ENCODE results near the gene MAN1B1.

Gene MAN1B1

DNA sequence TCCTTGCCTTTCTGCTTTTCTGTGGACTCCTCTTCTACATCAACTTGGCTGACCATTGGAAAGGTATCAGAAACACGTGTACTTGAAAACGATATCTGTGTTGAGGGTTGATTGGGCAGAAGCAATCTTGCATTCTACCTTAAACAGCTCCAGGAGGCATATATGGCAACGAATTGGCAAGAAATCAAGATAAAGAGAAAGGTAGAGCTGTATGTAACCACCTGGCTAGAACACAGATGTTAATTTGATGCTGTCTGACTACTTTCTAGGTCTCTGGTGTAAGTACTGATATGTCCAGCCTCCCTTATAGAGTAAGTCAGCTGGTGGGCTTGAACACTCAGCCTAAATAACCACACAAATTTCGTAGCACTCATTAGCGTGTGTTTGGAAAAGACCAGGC, 1.3 kb downstream of the MAN1B1 start:
- DNase-seq = no peak

DNA sequence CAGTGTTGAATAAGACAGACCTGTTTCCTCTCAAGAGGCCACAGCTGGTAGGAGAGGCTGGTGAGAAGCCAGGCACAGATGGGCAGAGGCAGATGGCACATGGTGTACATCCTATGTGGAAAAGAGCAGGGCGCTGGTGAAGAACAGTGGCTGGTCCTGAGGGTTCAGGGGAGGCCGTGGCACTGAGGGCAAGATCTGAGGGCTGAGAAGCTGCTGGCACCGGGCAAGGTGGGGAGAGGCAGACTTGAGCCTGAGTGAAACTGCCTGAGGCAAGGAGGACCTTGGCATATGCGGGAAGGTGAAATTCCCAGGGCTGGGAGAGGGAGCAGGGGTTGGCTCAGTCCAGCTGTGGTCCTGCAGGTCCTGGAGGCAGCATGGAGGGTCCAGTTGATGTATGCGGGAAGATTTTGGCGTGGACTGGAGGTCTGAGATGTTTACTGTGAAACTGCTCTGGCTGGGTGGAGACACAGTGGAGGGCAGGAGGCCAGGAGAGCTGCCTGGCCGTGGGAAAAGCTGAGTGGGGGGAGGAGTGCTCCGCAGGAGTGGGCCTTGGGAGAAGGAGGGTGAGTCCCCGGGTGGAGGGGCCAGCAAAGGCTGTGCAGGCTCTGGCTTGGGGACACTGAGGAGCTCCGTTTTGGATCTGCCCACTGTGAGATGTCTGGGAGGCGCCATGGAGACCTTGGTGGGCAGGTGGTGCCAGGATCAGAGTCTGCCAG, 2.6 kb downstream of the MAN1B1 start:
- DNase-seq = no peak

DNA sequence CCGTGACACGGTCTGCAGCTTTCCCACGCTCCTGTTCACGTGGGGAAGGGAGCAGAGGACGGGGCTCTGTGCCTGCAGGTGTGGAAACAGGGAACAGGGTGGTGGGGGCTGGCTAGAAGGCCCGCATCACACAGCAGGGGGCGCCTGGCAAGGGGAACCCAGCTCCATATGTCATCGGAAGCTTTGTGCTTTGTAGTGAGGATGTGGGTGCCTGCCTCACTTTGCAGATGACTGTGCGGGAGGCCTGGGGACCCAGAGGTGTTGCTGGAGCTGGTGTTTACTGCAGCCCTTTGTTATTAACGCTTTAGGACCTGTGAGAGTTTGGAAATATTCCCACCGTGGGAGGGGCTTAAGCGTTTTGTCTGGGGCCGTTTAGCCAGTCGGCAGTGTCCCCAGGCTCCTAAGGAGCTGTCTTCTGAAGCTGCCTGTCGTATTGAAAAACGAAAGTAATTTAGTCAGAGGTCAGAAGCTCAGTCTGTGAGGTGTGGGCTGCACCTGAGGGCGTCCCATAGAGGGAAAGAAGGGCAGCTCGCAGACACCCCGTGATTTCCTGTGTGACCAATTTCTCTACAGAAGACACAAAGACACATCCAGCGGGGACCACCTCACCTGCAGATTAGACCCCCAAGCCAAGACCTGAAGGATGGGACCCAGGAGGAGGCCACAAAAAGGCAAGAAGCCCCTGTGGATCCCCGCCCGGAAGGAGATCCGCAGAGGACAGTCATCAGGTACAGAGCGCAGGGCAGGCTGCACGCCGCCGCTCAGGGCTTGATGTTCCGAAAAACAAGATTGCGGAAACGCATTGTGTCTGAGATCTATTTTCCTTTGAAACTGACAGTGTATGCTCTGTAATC, 9.1 kb downstream of the MAN1B1 start:
- peak; percentile 87 for DNase-seq

DNA sequence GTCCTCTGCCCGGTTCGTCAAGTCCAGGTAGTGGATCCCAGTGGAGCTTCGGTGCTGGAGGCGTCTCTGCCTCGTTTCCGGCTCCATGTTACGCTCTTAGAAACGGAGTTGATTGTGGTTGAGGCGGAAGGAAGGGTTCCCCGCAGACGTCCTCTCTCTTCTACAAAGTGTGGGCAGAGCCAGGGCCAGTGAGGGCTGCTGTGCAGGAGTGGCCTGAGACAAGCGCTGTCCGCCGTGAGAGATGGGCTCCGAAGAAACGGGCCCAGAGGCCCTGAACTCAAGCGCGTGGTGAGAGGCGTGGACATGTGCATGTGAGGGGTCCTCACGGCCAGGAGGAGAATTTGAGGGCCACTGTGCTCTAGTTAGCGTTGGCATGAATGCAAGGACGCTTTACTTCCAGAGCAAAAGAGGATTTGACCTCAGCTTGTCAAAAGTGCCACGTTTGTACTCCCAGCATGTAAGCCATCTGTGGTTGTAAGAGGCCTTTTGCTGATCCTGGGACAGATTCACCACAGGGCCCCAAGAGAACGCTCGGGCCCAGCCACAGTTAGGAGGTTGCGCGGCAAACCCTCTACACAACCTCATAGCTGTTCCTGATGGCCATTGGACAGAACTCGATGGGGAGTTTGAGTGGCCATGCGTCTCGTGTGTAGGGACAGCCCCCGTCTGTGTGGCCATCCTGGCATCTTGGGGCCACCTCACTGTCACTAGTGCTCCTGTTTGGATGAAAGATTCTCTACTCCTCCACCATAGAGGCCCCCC, 10.2 kb downstream of the MAN1B1 start:
- no peak for DNase-seq

DNA sequence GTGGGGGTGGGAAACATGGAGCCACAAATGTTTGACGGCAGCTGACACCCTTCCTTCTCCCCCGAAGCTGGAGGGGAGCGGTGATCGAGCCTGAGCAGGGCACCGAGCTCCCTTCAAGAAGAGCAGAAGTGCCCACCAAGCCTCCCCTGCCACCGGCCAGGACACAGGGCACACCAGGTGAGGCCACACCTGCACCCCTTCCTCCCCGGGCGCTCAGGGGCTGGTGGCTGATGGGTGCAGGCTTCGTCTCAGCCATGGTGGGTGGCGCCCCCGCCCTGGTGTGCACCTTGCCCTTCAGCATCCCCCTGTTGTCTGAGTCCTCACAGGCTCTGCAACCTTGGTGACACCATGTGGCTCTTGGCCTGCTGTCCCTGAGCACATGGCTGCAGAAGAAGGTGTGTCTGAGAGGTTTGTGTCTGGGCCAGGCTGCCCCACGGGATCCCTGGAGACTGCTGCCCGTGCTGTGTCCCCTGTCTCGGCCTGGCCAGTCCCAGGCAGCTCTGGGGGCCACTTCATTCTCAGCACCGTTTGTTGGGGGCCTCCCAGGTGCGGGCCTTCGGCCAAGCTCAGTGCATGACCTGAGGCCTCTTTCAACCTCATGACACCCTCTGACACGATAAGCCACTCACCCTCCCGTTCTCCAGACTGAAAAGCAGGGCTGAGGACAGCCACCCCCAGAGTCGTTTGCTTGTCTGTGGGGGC, 11.1 kb downstream of the MAN1B1 start:
- no peak for DNase-seq

DNA sequence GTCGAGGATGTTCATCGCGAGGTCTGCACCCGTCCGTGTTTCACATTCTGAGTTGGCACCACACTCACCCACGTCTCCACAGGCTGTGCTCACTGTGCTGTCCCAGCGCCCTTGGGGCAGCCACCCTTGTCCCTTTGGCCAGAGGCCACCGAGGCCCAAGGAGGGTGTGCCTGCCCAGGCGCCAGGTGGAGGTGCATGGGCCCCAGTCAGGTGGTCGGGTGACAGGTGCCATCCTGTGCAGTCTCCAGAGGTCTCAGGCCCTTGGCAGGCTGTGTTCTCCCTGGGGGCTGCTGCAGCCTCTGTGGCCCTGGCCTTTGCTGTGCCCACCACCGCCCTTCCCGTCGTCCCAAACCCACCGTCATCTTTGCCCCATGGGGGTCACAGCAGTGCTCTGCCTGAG, 12.4 kb downstream of the MAN1B1 start:
- DNase-seq = no peak

DNA sequence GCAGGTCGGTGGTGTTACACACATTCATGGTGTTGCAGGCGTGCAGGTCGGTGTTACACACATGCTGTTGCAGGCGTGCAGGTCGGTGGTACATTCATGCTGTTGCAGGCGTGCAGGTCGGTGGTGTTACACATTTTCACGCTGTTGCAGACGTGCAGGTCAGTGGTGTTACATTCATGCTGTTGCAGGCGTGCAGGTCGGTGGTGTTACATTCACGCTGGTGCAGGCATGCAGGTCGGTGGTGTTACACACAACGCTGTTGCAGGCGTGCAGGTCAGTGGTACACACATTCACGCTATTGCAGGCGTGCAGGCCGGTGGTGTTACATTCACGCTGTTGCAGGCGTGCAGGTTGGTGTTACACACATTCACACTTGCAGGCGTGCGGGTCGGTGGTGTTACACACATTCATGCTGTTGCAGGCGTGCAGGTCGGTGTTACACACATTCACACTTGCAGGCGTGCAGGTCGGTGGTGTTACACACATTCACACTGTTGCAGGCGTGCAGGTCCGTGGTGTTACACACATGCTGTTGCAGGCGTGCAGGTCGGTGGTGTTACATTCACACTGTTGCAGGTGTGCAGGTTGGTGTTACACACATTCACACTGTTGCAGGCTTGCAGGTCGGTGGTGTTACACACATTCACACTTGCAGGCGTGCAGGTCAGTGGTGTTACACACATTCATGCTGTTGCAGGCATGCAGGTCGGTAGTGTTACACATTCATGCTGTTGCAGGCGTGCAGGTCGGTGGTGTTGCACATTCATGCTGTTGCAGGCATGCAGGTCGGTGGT, 16.6 kb downstream of the MAN1B1 start:
- no peak for DNase-seq

DNA sequence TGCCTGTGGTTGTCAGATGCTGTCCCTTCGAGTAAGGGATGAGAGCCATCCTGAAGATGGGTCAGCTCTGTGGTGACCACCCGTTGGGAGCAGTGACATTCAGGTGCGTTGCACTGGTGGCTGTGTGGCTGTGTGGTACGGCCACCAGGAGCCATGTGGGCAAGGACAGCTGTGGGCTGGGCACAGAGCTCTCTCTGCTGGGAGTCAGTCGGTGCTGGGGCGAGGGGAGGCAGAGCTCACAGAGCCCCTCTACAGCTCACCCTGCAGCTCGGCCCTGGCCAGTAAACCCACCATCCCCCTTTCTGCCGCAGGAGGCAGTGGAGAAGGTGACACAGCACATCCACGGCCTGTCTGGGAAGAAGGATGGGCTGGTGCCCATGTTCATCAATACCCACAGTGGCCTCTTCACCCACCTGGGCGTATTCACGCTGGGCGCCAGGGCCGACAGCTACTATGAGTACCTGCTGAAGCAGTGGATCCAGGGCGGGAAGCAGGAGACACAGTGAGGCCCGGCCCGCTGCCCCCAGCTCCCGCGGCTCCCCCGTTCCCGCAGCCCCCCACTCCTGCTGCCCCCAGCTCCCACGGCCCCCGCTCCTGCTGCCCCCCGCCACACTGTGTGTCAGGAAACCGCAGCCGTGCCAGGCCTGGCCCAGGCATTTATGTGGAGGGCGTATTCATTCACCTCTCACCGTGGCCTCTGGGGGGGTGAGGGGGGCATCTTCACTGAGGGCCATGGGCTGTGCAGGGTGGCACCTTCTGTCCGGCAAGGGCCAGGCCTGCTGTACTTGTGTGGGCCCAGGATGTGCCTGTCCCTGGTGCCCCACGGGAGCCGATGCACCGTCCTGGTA, 19.3 kb downstream of the MAN1B1 start:
- DNase-seq = no peak

DNA sequence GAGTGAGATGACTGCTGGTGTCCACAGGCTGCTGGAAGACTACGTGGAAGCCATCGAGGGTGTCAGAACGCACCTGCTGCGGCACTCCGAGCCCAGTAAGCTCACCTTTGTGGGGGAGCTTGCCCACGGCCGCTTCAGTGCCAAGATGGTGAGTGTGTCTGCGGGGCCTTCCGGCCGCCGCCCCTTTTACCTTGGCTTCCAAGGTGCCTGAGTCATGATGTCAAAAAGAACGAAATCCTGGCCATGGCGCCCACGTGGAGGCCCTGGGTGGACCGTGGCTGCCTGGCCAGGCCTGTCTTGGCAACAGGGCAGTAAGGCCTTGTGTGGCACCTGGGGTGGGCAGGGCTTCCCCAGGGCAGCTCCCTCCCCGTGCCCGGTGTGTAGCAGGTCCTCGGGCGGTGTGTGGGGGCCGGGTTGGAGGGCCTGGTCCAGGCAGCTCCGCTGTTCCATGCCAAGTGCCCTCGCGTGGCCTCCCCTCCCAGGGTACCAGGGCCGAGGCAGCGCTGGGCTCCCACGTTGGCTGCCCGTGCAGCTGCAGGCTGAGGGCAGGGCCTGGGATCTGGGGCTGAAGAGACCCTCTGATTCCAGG, 20.0 kb downstream of the MAN1B1 start:
- no peak for DNase-seq

DNA sequence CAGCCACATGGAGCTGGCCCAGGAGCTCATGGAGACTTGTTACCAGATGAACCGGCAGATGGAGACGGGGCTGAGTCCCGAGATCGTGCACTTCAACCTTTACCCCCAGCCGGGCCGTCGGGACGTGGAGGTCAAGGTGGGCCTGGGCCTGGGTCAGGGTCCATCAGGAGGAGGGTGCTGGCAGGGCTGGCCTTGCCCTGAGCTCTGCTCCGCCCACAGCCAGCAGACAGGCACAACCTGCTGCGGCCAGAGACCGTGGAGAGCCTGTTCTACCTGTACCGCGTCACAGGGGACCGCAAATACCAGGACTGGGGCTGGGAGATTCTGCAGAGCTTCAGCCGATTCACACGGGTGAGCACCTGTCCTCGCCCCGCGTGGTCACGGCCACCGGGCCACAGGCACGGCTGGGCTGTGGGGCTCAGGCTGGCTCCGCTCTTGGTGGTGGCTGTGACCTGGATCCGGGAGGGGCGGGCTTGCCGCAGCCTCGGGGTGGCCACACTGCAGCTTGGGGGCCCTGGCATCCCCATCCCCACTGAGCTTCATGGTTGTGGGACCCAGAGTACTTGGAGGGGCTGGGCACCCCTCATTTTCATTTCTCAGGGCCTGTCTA, 20.6 kb downstream of the MAN1B1 start:
- DNase-seq = no peak

DNA sequence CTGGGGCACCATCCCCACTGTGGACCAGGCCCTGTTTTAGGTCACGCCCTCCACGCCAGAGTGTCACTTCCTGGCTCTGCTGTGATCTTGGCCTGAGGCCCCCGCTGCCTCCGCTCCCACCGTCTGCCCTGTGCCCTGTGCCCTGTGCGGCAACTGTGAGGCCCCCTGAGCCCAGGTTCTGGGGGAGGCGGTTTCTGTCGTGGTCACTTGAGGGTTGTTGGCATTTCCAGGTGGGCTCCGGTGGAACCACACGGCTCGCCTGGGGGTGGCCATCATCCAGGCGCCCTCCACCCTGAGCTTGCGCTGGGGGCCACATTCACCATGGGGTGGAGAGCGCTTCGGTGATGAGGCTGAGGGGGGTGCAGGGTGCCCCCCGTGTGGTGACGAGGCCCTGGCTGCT, 21.2 kb downstream of the MAN1B1 start:
- DNase-seq = no peak

DNA sequence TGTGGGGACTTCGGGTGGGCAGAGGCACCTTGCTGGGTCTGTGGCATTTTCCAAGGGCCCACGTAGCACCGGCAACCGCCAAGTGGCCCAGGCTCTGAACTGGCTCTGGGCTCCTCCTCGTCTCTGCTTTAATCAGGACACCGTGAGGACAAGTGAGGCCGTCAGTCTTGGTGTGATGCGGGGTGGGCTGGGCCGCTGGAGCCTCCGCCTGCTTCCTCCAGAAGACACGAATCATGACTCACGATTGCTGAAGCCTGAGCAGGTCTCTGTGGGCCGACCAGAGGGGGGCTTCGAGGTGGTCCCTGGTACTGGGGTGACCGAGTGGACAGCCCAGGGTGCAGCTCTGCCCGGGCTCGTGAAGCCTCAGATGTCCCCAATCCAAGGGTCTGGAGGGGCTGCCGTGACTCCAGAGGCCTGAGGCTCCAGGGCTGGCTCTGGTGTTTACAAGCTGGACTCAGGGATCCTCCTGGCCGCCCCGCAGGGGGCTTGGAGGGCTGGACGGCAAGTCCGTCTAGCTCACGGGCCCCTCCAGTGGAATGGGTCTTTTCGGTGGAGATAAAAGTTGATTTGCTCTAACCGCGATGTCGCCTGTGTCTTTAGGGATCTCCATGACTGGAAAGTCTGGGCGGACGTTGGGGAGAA, 21.9 kb downstream of the MAN1B1 start:
- no peak for DNase-seq

DNA sequence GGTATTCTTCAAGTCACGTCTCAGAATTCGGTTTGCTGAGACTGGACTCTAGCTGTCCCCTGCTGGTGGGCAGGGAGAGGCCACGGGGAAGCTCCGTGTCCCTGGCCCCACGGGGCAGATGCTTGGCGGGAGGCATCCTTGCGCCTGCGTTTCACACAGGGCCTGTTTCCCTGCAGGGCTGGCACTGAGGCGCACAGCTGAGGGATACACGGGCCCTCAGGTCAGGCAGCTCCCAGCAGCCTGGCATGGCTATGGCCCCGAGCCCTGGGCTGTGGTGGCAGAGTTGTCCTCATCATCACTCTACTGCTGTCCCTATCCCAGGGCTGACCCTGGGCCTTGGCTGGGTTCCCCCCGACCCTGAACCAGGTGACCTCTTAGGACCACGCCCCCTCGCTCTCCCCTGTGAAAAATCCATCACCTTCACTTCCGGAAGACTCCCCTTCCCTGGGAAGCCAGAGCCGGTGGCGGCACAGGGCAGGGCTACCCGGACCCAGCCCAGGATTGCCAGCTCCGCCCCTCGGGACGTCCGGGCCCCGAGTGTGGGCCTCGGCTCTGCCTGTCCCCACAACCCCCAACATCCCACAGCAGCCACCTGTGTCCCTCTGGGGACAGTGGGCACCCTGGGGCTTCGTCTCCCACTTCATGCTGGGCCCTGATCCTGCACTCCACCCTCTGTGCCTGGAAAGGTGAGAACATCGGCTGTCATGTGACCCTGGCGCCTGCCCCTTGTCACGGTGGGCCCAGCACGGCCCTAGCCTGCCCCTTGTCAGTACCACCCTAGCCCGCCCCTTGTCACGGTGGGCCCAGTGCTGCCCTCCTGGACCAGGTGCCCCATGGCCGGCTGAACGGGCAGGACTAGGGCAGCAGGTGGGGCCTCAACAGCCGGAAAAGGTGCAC, 22.7 kb downstream of the MAN1B1 start:
- DNase-seq = no peak

DNA sequence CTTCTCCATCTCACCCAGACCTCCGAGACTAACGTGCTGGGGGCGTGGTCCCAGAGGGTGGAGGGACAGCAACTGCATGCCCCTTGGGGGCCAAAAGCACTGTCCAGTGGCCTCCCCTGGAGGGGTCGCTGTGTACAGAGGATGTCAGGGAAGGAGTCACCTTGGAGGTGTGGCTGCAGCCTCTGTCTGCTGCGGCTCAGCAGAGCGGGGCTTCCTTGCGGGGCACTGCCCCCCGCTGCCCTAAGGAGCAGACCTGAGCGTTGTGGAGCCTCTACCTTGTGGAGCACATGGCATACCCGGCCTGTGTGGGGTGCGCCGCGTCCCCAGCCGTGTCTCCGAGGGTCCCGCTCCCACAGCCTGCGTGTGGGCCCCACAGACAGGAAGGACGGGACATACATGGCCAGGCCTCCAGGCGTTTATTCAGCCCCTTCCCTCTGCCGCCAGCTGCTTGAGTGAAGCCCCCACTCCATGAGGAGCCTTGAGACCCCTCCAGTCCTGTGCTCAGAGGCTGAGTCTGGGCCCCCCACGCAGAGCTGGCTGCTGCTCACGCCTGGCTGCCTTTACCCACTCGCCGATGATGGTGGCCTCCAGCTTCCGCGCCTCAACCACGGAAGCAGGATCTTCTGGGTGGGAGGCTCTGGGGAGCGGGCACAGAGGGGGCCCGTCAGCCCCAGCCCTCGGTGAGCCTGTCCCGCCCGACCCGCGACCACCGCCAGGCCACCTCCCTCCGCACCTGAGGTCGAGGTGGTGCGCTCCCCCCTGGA, 23.5 kb downstream of the MAN1B1 start:
- no peak for DNase-seq

DNA sequence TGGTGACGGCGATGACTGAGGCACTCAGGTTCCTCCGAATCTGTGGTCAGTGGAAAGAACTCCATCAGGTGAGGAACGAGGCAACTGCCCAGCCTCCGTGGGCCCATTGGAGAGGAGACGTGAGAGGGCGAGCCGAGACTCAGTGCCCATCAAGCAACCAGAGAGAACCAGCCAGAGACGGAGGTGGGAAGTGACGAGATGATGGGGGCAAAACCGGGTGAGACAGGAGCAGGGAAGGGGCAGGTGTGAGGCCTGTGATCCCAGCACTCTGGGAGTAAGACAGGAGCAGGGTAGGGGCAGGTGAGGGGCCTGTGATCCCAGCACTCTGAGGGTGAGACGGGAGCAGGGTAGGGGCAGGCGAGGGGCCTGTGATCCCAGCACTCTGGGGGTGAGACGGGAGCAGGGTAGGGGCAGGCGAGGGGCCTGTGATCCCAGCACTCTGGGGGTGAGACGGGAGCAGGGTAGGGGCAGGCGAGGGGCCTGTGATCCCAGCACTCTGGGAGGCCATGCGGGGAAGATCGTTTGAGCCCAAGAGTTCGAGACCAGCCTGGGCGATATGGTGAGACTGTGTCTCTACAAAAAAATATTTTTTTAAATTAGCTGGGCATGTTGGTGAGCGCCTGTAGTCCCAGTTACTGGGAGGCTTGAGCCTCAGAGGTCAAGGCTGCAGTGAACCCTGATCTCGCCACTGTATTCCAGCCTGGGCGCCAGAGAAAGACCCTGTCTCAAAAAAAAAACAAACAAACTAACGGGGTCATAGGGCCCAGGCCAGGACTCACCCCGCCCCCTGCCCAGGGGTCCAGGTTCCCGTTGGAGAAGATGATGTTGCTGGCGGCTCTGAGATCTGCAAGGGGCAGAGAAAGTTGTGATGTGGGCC, 24.4 kb downstream of the MAN1B1 start:
- DNase-seq = no peak

DNA sequence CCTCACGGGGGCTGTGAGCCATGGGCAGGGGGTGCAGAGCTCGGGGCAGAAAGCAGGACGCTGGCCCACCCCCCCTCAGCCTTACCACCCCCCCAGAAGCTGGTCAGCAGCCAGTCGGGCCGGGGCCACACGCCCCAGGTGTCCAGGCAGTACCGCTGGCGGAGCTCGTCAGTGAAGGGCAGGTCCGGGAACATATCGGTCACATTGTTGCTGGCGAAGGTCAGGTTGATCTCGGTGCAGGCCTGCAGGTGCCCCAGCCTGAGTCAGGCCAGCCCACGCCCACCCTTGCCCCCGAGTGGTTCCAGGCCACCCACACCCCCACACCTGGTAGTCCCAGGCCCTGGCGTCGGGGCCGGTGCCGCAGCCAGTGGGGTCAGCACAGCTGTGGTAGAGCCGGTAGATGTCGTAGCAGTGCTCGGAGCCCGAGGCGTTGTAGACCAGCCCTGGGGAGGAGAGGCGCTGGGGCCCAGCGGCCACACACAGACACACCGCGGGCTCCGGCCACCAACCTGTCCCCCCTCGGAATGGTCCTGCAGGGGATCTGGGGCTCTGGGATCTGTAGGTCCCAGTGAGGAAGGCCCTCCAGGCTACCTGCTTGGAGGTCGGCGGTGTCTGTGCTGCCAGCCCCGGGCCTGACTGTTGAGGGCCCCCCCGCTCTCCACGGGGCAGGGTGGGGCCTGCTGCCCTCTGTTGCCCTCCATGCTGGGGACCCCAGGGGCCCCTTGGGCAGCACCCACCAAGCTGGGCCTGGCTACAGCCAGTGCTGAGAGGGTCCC, 25.2 kb downstream of the MAN1B1 start:
- DNase-seq = no peak
